Hematopoietic multipotent progenitor cell treated with erythropoietin and hydrocortisone succinate and interleukin-3 and kit ligand, for 4 days (in vitro differentiated cells): ENCODE measurements around the gene PALLD.
"Not testable (repeated sequence)": the region's sequence is repeated elsewhere in the genome, so short reads cannot be mapped to it uniquely, and the experiment has no call there.

ENCODE experiments used
- DNase-seq: peaks from one replicate; pipeline ENCODE4 v3.0.0-alpha.2; 2015

PALLD gene

GRCh38 chr4:168498251-168498650 lies 1.4 kb downstream of the PALLD start:
- no peak for DNase-seq

- DNase-seq = no peak
These were observed 2.4 kb downstream of the PALLD start for GRCh38 chr4:168499241-168499640.

GRCh38 chr4:168501407-168501806 lies 4.6 kb downstream of the PALLD start:
- no peak for DNase-seq

DNA sequence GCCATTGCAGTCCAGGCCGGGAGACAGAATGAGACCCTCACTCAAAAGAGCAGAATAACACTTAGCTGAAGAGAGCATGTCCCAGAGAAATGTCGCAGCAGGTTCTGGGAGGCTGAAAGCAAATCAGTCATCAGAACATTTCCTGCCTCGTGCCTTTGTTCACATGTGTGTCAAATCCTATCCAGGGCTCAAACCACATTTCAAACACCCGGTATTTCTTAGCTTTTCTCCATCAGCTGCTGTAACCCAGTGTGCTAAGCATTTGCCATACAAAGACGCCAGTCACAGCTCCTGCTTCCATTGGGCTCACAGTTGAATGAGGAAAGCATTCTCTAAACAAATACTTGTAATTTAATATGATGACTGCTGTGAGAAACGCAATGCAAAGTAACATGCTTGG lies 6.0 kb downstream of the PALLD start:
- no peak for DNase-seq

DNA sequence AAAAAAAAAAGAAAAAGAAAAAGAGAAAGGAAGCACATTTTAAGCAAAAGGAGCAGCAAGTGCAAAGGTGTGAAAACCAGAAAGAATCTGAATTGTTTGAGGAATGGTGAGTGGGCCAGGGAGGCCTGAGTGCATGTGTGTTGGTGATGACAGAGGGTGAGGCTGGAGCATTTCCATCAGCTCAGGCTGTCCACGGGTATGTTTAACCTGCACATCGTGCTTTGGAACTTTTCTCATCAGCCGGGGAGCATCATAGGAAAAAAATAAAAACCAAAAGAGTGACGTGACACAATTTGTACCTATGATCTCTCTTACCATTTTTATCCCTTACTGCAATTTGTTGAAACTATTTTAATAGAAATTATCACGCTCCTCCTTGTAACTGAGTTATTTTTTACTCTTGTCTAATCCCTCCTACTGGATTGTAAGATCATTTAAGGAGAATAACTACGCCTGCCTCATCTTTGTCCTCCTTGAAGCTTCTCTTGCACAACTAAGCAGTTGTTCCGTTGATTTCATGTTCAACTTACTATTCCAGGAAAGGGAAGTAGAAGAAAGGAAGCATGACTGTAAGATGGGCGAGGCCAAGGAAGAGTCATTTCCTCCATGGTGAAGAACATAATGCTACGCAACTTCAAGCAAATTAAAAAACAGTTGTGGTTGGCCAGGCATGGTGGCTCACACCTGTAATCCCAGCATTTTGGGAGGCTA lies 7.0 kb downstream of the PALLD start:
- peak; percentile 50 for DNase-seq

DNA sequence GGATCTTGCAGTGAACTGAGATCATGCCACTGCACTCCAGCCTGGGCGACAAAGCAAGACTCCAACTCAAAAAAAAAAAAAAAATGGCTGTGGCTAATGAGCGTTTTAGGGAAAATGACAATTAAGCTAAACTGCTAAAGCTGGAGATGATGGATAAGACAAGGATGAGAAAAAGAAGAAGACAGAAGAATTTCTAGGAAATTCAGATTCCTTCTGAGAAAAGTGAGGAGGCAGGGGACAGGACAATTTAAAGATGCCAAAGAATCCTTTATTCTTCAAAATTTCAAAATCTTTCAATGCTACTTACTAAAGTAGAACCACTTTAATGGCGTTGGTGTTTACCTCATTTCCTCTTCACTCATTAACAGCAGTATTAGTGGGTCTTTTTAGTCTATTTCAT lies 7.7 kb downstream of the PALLD start:
- DNase-seq = no peak

DNA sequence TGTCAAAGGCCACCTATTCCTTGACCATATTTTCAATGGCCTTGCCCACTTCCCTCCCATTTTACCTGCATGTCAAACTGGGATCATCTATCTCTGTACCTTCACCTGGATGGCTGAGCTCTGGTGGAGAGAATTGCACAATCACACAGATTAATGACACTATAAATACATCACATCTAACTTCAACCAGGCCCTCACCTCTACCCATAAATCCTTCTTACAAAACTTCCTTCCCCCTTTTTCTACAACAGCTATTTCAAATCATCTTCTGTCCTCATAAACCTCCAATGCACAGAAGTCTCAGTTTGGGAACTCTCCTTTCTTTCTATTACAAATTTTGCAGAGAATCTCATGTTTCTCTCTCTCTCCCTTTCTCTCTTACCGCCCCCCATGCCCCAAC lies 9.2 kb downstream of the PALLD start:
- DNase-seq = no peak

GRCh38 chr4:168507178-168507815 lies 10.4 kb downstream of the PALLD start:
- DNase-seq = no peak

- no peak for DNase-seq
These were observed 11.8 kb downstream of the PALLD start for GRCh38 chr4:168508683-168509082.

GRCh38 chr4:168509786-168510185 lies 12.9 kb downstream of the PALLD start:
- peak; percentile 15 for DNase-seq

DNA sequence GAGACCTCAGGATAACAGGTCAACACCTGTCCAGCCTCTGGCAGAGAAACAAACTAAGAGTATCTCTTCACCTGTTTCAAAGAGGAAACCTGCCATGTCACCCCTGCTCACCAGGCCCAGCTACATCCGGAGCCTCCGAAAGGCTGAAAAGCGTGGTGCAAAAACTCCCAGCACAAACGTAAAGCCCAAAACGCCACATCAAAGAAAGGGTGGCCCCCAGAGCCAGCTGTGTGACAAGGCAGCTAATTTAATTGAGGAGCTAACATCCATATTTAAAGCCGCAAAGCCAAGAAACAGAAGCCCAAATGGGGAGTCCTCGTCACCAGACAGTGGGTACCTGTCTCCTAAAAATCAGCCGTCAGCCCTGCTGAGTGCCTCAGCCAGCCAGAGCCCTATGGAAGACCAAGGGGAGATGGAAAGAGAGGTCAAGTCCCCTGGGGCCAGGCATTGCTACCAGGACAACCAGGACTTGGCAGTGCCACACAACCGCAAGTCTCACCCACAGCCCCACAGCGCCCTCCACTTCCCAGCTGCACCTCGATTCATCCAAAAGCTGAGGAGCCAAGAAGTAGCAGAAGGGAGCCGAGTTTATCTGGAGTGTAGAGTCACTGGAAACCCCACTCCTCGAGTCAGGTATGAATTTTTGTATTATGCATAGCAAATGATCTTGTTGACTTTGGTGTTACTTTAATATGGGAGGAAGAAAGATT lies 15.1 kb downstream of the PALLD start:
- no peak for DNase-seq

- DNase-seq = not testable (repeated sequence)
These were observed 17.0 kb downstream of the PALLD start for GRCh38 chr4:168513826-168514225.

GRCh38 chr4:168514249-168514852 lies 17.5 kb downstream of the PALLD start:
- peak; percentile 73 for DNase-seq

DNA sequence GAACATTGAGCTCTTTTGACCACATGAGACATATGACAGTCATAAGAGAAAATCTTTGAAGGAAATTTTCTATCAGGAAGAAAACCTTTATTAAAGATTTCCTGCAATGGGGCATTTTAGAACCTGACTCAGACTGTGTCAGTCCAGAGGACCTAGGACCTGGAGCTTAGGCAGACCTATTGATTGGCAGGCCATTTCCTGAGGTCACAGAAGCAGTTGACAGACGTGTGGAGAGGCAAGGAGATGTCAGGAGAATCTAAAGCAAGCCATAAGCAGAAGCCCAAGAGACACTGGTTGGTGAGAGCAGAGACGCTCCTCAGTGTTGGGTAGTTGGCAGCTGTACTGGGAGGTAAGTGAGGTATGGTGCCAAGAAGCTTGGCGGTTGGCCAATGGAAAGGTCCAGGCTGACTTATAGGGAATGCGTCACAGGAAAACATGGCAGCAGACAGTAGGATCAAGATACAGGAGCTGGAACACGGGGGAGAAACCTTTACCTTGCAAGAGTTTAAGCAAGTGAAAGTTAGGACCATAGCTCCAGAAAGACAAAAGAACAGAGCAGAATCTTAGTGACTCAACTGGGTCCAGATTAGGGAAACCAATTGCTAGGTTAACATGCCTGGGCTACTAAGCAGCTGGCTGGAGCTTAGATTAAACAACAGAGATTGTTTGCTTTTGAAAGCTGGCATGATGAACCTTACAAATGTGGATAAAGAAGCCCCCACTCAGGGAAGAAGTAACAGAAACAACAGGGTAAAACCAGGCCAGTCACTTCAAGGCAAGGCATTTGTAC lies 18.6 kb downstream of the PALLD start:
- no peak for DNase-seq

- no peak for DNase-seq
These were observed 20.0 kb downstream of the PALLD start for GRCh38 chr4:168516841-168517240.

- no peak for DNase-seq
These were observed 22.7 kb downstream of the PALLD start for GRCh38 chr4:168519576-168519975.

- DNase-seq = no peak
These were observed 24.9 kb downstream of the PALLD start for GRCh38 chr4:168521721-168522120.

- no peak for DNase-seq
These were observed 25.5 kb downstream of the PALLD start for GRCh38 chr4:168522356-168522755.

- no peak for DNase-seq
These were observed 26.1 kb downstream of the PALLD start for GRCh38 chr4:168522829-168523489.

DNA sequence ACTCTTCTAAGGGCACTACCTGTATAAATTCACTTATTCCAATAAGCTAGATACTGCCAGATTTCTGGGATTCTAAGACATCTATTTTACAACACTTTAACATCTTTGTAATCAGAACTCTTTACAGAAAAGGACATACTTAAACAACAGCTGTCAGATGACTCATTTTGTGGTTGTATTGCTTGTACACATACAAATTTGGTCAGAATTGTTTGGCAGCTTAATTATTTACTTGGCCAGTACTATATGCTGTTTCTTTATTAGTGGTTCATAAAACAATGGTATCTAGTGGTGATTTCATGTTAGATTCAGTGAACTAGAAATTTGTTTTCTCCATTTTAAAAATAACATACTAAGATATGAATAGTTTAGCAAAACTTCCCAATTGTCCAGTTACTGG lies 27.2 kb downstream of the PALLD start:
- no peak for DNase-seq

- DNase-seq = no peak
These were observed 28.0 kb downstream of the PALLD start for GRCh38 chr4:168524897-168525296.

DNA sequence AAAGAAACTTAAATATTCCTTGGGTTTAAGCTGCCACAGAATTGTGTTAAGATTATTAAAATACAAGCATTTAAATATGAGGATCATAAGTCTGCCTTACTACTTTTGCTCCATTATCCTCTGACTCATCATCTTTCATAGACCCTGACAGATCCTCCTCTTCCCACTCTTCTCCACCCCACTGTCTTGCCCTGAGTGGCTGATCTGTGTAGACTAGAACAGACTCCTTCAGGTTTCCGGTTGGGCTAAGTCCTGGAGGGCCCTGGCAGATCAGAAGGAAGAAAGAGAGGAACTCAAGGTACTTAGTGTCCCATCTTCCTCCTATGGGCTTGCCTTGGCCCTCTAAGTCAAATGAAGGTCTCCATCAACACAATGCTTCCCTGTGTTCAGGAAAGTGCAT lies 30.7 kb downstream of the PALLD start:
- DNase-seq = no peak
